Left ventricle myocardium inferior (tissue), 1 donor: ENCODE measurements around the gene CACNA1C. TPM values are rescaled to one million over a fixed set of nuclear protein-coding genes. Genes with fewer than 3 reads are reported as not detected.

ENCODE experiments used
- DNase-seq: peaks from one replicate; pipeline ENCODE4 v3.0.0-alpha.2; 2020
- H3K27ac ChIP-seq: fragments of 200-600 bp; replicated peaks from 2 replicates; pipeline ENCODE4 v1.8.0; 2021
- H3K27me3 ChIP-seq: fragments of 200-600 bp; 2 replicates; pipeline ENCODE4 v1.8.0; 2021; ENCODE audit warnings: low read depth
- H3K36me3 ChIP-seq: fragments of 200-600 bp; 2 replicates; pipeline ENCODE4 v1.8.0; 2021
- H3K4me1 ChIP-seq: fragments of 200-600 bp; 2 replicates; pipeline ENCODE4 v1.8.0; 2021
- H3K4me3 ChIP-seq: fragments of 200-600 bp; 2 replicates; pipeline ENCODE4 v1.8.0; 2021; ENCODE audit warnings: mild to moderate bottlenecking, moderate library complexity
- H3K9me3 ChIP-seq: fragments of 200-600 bp; replicated peaks from 2 replicates; pipeline ENCODE4 v1.8.0; 2021
- intact Hi-C: fragments of 100-400 bp; cut with micrococcal nuclease; formaldehyde crosslinking; loops from one replicate; pipeline ENCODE4 v1.11.0; 2022
- total RNA-seq: library from RNA; stranded (reverse); fragmentation: NEBNext Ultra II Directional; extraction: Animal tissue kit (Norgen Biotek cat#: 25700); gene quantifications from one replicate; pipeline ENCODE4 v1.2.1, GENCODE V29; 2021
- TF ChIP-seq, protein P1 (sequence below): fragments of 200-600 bp; IDR thresholded peaks from 2 replicates; pipeline ENCODE4 v1.8.0; 2021; ENCODE audit warnings: antibody characterized with exemption, mild to moderate bottlenecking, borderline replicate concordance
- donor health status: DM: no; HTN: yes; CAD: no; lungs with severe emphysema.

CACNA1C gene
- total RNA-seq, 1 donor from 2014 or later: 137 TPM

- Histone ChIP-seq H3K27me3 (no peaks in the 10 kb centered on the region), H3K9me3 (no peaks in the 10 kb centered on the region), H3K4me3 (no peak overlapping the region), H3K36me3 (peaks cover 96% of the 10 kb centered on the region), H3K4me1 (no peaks in the 10 kb centered on the region), H3K27ac (no peak overlapping the region)
- TF ChIP-seq, protein P1, sequence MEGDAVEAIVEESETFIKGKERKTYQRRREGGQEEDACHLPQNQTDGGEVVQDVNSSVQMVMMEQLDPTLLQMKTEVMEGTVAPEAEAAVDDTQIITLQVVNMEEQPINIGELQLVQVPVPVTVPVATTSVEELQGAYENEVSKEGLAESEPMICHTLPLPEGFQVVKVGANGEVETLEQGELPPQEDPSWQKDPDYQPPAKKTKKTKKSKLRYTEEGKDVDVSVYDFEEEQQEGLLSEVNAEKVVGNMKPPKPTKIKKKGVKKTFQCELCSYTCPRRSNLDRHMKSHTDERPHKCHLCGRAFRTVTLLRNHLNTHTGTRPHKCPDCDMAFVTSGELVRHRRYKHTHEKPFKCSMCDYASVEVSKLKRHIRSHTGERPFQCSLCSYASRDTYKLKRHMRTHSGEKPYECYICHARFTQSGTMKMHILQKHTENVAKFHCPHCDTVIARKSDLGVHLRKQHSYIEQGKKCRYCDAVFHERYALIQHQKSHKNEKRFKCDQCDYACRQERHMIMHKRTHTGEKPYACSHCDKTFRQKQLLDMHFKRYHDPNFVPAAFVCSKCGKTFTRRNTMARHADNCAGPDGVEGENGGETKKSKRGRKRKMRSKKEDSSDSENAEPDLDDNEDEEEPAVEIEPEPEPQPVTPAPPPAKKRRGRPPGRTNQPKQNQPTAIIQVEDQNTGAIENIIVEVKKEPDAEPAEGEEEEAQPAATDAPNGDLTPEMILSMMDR: no peak
- intact Hi-C loops: no loop called here
- DNase-seq: no peak
Measured at GRCh38 chr12:2667716-2668440, 615.1 kb downstream of the CACNA1C start.

GRCh38 chr12:2668816-2669215 lies 616.0 kb downstream of the CACNA1C start:
- Histone ChIP-seq H3K4me1 (no peaks in the 10 kb centered on the region), H3K4me3 (no peak overlapping the region), H3K27me3 (no peaks in the 10 kb centered on the region), H3K9me3 (no peaks in the 10 kb centered on the region), H3K36me3 (peaks cover 93% of the 10 kb centered on the region), H3K27ac (no peak overlapping the region)
- intact Hi-C loops: no loop called here
- TF ChIP-seq, protein P1: no peak
- DNase-seq: no peak

DNA sequence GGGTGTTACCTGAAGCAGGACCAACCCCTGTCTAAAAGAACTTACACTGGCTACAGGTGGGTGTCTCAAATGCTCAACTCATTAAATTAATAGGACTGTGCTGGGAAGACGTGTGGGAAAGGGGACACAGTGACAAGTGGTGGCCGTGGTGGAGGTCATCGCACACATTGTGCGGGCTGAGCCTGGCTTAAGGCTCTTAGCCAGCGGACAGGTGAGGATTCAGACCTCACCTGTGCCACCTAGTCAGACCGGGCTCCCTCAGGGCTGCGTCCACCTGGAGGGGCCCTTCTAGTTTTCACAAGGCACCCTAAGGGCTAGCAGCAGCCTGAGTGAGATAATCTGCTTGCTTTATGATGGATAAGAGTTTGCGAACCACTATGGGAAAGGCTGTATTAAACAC lies 616.8 kb downstream of the CACNA1C start:
- intact Hi-C loops: no loop called here
- no peaks in the 10 kb centered on the region for H3K27me3 ChIP-seq
- H3K9me3 ChIP-seq: no peaks in the 10 kb centered on the region
- TF ChIP-seq, protein P1: no peak
- H3K4me1 ChIP-seq: no peaks in the 10 kb centered on the region
- H3K36me3 ChIP-seq: peaks cover 93% of the 10 kb centered on the region
- no peak overlapping the region for H3K4me3 ChIP-seq
- no peak overlapping the region for H3K27ac ChIP-seq
- DNase-seq: no peak

DNA sequence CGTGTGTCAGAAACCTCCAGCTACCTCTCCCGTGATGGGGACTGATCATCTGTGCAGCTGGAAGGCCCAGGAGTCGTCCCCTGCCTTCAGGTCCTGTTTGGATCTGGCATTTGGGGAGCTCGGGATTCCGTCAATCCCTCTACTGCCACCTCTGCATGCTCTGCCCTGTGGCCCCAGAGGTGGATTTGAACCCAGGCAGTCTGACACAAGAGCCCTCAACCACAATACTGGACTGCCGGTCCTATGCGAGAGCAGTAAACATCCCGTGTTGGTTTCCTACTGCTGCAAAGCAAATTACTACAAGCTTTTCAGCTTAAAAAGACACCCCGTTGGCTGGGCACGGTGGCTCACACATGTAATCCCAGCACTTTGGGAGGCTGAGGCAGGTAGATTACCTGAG lies 620.1 kb downstream of the CACNA1C start:
- Histone ChIP-seq H3K27ac (no peak overlapping the region), H3K9me3 (no peaks in the 10 kb centered on the region), H3K4me3 (no peak overlapping the region), H3K27me3 (no peaks in the 10 kb centered on the region), H3K36me3 (peaks cover 92% of the 10 kb centered on the region), H3K4me1 (no peaks in the 10 kb centered on the region)
- intact Hi-C loops: no loop called here
- TF ChIP-seq, protein P1: no peak
- no peak for DNase-seq

- TF ChIP-seq, protein P1: peak; percentile 25
- intact Hi-C loops: no loop called here
- H3K36me3 ChIP-seq: peaks cover 90% of the 10 kb centered on the region
- H3K4me3 ChIP-seq: no peak overlapping the region
- no peaks in the 10 kb centered on the region for H3K27me3 ChIP-seq
- no peak overlapping the region for H3K27ac ChIP-seq
- DNase-seq: no peak
- H3K4me1 ChIP-seq: no peaks in the 10 kb centered on the region
- no peaks in the 10 kb centered on the region for H3K9me3 ChIP-seq
Measured at GRCh38 chr12:2673966-2674810, 621.4 kb downstream of the CACNA1C start.
